Stimulated activated CD4-positive, alpha-beta T cell treated with anti-CD3 and anti-CD28 coated beads, Interleukin-2, amount 100 ng/mL, for 4 hours (primary cell): Measurements from ENCODE around the gene MGME1.

Experiments used
- DNase-seq: peaks from one replicate; pipeline ENCODE4 v3.0.0-alpha.2; 2020; ENCODE audit warnings: low read depth

Gene MGME1, protein sequence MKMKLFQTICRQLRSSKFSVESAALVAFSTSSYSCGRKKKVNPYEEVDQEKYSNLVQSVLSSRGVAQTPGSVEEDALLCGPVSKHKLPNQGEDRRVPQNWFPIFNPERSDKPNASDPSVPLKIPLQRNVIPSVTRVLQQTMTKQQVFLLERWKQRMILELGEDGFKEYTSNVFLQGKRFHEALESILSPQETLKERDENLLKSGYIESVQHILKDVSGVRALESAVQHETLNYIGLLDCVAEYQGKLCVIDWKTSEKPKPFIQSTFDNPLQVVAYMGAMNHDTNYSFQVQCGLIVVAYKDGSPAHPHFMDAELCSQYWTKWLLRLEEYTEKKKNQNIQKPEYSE

DNA sequence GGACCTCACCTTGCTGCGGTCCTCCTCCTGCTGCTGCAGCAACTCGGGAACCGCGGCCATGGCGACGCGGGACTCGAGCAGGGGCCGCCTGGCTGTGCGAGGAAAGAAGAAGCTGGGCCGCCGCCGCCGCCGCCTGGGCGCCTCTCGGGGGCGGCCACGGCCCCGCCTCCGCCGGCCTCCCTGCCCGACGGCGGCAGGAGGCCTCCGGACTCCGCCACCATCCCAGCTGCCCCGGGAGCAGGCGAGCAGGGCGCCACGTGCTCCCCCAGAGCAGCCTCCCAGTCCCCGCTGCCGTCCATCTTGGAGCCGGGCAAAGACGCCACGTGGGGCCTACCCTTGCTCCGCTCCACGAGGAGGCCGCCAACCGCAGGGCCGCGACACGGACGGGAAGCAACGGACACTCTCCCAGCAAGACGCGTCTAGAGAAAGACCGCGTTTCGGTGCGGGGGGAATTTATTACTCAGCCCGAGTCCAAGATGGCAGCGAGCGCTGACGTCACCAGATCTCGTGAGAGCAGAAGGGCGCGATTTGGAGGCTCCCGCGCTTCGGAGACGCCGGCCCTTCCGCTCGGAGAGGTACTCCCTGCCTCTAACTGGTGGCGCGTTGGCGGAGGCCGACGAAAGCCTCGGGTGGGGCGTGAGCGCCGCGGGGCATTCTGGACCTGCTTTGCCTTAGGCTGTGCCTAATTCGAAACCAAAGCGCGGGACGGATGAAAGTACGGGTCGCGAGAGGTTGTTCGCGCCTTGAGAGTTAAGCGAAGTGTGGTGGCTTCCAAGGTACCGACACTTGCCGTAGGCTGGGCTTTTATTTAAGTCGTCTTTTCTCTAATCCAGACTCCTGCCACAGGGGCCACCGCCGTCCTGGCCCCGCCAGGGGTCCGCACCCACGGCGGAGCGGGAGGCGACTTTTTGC is at the start of gene MGME1, which contains the start of gene SNX5:
Gene MGME1, plus strand, starts transcription at position 653 of the 912 bp plus-strand sequence. CDS start 842 bp downstream, outside the sequence.
Gene SNX5, minus strand, starts transcription at position 429 of the 912 bp plus-strand sequence. Its CDS starts 369 bp downstream, at position 60.
- peak; percentile 99 for DNase-seq

DNA sequence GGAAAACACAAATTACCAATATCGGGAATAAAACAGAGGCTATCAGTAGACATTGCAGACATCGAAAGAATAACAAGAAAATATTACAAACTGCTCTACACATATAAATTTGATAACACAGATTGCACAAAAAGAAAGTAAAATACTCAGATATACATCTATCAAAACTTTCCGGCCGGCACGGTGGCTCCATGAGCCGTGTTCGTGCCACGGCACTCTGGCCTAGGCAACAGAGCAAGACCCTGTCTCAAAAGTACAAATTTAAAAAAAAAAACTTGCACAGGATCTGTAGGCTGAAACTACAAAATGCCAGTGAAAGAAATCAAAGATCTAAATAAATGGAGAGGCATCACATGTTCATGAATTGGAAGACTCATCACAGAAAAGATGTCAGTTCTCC is 49.7 kb upstream of the MGME1 start:
- no peak for DNase-seq

DNA sequence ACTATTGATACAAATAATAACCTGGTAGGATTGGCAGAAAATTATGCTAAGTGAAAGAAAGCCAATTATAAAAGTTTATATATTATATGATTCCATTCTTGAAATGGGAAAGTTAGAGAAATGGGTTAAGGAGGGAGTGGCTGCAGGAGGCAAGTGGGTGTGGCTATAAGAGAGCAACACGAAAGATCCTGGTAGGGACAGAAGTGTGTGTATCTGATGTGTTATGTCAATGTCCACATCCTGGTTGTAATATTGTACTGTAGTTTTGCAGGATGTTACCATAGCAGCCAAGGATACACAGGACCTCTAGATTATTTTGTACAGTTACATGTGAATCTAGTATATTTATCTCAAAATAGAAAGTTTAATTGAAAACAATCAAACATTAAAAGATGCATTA is 47.0 kb upstream of the MGME1 start:
- no peak for DNase-seq

DNA sequence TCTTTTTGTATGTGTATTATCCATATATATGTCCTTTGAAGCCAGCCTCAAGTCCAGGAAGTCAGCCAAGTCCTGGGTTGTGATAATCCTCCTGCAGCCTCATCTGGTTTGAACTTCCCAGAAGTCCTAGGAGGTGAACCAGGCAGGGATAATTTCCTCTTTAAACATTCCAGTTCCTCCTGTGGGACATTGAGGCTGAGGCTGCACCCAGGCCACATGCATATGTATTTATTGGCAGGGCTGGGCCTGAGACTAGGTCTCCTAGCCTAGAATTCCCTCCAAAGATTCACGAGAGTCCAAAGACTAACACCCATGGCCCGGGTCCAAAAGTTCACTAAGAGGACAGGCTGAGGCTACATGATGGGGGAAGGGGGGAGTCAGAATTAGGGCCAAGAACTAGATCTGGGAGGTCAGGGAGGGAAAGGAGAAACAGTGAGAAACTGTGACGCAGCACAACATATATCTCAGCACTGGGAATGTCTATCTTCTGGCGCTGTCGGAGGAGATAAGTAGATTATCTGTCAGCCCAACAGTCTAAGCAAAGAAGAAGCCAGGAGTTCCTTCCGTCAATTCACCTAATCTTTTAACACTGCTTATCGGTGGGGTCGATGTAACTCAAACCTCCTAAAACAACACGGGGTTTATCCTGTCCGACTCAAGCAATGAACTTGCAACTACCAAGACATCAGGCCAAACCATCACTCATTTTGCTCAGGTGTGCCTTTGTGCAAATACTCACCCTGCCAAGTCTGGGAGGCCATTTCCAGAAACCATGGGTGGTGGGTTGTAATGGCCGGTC is 43.5 kb upstream of the MGME1 start:
- no peak for DNase-seq

DNA sequence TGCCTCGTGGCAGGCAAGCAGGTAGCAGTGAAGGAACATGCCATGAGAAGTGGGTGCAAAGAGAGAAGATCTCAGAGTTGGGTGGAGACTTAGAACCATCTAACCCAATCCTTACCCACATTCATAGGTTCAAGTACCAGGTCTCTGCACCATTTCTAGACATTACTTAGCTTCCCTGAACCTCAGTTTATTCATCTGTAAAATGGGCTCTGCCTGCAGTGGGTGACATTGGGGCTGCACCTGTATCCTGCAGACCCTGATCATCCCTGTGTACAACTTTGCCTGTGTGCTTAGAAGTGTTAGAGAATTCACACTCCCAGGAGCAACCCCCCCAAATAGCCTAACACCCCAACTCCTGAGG is 42.9 kb upstream of the MGME1 start:
- no peak for DNase-seq

DNA sequence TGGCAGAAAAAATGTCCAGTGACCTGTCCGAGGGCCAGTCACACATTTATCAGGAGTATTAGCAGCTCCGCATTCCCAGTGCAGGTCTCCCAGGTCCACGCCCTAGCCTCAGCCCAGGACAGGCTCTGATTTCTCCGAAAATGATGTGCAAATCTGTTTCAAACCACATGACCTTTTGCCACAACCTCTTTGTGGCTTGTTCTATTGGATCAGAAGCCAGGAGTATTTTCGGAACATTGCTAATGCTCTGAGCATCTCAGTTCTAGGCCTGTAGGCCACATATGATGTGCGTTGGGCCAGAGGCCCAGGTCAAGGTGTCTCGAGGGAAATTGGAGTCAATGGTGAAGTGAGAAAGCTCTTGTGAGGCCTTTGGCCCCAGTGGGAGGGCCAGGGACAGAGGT is 40.6 kb upstream of the MGME1 start:
- no peak for DNase-seq

DNA sequence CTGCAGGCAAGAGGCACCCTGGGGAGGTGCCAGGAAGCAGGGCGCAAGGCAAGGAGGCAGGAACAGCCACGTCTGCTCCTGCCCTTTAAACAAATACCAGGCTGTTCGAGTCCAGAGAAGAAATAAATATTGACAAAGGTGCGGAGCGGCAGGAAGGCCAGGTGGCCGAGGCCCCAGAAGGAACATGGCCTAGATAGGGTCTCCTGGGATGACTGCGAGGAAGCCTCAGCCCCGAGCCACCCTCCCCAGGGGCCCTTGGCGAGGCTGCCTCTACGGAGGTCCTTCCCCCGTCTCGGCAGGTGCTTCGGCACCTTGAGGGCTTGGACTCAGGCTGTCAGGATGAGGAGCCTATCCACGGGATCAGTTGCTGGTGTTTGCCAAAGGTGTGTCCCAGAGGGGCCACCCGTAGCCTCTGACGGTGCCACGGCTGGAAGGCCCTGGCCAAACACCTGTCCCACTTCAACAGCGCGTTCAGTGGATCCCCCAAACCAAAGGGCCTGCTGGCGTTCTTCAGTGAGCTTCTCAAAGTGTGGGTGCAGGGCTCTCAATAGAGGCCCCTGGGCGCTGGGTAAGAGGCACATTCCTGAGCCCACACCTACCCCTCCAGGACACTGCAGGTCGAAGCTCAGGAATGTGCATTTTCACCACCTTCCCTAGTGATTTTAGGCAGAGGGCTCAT is 40.0 kb upstream of the MGME1 start:
- no peak for DNase-seq

DNA sequence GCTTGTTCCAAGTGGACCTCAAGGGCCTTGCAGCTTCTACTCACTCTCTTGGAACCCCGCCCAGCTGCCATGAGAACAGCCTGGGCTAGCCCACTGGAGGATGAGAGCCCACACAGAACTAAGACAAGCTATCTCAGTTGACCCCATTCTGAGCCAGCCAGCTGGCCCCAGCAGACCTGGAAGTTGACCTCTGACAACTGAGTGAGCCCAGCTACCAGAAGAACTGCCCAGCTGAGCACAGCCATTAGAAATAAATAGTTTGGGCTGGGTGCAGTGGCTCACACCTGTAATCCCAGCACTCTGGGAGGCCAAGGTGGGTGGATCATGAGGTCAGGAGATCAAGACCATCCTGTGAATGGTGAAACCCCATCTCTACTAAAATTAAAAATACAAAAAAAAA is 37.3 kb upstream of the MGME1 start:
- no peak for DNase-seq

DNA sequence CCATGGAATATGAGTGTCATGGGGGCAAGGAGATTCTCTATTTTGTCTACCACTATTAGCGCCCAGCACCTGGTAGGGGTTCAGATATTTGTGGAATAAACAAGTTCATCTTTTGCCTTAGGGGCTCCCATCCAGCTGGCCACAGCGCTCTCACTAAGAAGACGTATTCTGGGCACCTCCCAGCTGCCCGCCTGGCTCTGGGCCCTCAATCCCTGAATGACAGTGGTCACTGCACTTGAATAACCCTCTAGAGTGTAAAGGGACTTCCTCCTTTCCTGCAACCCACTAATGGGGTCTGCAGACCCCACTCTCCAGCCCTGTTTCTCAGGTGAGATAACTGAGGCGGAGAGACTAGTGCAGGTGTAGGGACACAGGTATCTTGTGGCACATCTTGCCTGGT is 36.4 kb upstream of the MGME1 start:
- no peak for DNase-seq

DNA sequence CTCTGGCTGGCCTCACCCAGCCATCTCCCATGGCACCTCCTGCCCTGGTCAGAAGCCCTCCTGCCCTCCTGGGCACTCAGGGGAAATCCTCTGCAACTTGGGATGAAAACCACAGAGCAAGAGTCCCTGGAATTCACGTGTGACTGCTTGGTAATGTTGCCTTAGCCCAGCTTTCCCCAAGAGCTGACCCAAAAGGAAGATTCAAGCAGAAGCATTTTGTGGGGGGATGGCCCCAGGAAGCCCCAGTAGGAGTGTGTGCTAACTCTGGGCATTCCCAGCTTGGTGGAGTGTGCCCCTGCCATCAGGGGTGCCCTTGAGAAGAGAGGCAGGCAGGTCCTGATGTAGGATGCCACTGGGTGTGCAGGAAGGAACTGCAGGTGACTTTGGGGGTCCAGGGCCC is 35.7 kb upstream of the MGME1 start:
- DNase-seq: no peak

DNA sequence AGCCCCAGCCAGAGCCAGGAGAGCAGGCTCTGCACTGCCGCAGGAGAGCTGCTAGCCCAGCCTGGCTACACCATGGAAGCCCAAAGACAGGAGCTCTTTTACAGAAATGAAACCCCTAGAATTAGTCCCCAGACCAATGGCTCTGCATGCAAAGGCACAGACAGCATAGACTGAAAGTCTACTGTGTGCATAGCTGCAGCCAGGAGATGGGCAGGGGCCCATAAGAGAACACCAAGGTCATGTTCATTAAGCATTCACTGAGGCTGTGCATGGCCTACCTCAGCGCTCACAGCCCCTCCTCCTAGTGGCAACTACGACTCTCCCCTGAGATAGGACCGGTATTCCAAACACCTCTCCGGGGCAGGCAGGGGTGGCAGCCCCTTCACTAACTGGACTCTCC is 35.1 kb upstream of the MGME1 start:
- no peak for DNase-seq

DNA sequence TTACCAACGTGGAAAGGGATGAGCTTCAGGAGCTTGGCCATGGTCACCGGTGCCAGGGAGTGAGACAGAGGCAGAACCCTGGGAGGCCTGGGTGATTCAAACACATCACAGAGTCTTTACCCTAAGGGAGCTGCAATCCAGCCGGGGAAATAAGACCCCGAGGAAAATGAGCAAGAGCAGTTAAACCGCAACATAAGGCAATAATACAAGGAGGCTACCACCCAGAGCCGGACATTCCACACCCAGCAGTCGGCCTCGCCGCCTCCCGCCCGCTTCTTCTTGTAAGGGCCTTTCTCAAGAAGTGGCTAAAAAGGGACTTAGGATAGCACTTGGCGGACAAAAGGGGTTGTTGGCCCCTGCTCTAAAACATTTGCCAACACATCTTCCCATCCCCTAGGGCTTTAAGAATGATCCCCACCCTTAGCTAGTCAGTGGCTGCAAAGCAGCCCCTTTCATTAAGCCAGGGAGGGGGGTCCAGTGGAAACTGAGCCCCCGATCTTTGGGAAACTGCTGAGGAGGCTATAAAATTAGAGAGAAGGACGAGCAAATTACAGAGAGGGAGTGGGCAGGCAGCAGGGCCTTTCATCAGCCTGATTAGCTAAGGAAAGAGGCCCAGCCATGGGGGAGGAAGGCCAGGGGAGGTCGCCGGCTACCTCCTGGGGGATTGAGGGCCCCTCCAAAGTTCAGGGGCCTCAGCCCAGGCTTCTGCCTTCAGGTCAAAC is 34.5 kb upstream of the MGME1 start:
- no peak for DNase-seq

DNA sequence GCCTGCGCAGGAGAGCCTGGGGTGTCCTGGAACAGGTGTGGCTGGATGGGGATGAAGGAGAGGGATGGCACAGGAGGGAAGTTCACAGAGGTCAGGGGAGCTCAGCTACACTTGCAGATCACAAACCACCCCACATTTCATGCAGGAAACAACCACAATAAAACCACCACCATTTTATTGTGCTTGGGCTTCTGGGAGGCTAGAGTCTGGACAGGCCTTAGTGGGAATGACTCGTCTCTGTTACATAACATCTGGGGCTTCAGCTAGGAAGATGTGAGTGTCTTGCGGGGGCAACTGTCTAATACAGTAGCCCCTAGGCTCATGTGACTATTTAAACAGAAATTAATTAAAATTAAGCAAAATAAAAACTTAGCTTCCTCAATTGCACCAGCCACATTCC is 33.6 kb upstream of the MGME1 start:
- no peak for DNase-seq

DNA sequence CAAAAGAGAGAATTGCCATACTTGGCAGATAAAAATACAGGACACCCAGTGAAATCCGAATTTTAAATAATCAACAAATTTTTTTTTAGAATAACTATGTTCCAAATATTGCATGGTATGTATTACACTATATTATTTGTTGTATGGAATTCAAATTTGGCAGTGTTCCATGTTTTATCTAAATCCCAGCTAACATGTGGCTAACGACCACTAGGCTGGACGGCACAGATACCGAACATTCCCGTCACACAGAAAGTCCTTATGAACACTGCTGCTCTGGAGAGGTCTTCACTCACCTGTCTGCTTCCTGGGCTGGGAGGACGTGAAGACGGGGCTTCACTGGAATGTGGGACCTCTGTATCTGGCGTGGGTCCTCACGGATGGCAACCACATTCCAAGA is 33.1 kb upstream of the MGME1 start:
- no peak for DNase-seq

DNA sequence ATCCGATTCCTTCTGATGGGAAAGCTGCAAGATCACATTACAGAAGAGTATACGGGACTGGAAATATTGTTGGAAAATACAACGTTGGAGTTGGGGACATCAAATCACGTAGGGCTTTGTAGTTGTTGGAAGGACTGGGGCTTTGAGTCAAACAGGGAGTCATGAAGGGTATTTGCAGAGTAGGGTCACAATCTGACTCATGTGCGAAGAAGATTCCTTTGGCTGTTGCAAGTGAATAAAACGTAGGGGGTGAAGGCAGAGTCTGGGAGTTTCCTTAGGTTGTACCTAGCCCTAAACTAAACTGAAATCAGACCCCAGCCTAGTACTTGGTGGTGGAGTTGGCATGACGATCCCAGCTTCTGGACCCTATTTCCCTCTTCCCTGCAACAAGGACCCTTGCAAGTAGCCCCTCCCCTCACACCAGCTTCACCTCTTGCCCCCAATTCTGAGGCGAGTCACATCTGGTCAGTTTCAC is 32.5 kb upstream of the MGME1 start:
- no peak for DNase-seq

DNA sequence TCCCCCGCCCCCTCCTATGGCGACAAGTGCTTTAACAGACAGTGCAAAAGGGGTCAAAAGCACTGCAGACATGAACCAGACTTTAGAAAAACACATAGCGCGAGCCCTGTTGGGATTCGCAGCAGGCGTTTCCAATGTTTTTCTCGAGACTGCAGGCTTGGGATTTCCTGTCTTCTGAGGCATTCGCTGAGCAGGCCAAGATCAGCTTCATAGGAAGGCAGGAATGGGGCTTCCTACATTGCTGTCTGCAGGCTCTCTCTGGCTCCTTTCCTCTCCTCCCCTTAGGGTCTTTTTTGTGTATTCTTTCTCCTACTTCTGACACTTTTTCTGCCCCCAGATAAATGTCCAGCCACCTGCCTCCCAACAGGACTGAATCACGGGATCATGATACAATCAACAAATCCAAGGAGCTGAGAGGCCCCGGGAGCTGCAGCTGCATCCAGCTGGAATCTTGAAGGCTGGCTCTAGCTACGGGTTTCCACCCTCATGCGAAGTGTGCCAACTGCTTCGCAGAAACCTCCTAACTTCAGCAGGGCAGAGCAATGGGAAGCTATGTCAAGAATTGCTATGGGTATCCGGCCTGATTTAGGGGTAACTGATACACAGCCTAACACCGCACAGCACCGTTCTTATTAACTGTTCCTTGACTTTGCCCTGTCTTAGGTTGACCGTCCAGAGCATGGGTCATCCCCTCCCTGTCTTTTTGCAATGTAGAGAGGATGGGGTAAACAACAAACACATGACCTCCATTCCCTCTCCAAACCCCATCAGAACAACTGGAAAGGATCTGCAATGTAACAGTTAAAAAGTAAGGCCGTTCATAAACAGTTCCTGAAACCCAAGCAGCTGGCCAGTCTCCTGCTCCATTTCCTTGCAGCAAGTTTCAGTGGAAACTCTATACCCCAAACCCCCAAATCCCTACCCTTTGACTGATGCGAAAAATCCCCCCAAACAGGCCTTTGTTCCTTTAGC is 31.8 kb upstream of the MGME1 start:
- DNase-seq: no peak

DNA sequence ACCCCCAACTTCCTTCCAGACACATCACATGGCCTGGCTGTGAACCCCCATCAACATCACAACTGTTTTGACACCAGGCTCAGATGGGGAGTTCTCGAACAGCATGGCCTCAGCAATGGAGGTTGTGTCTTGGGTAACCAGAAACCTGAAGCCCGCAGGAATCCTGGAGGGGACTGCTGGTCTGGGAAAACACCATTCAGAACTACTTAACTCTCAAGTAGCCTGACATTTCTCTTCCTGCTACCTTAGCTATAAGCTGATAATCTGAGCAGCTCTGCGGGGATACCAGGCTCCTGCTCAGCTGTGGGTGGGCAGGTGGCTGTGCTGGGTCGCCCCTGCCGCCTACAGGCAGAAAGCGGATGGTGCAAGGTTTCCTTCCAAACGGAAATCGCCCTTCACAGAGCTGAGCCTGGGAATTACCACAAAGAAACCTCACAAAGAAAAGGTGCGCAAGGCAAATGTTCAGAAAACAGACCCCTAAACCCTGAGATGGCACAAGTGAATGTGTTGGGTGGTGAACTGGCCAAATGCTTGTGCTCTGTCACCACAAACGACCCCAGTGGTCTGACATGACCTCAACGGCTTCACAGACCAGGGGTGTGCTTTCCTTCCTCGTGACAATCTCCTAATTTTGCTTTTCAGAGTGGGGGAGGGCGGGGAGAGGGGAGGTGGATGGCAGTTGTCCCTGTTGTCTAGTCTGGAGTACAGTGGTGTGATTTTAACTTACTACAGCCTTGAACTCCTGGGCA is 29.8 kb upstream of the MGME1 start:
- DNase-seq: peak; percentile 28

DNA sequence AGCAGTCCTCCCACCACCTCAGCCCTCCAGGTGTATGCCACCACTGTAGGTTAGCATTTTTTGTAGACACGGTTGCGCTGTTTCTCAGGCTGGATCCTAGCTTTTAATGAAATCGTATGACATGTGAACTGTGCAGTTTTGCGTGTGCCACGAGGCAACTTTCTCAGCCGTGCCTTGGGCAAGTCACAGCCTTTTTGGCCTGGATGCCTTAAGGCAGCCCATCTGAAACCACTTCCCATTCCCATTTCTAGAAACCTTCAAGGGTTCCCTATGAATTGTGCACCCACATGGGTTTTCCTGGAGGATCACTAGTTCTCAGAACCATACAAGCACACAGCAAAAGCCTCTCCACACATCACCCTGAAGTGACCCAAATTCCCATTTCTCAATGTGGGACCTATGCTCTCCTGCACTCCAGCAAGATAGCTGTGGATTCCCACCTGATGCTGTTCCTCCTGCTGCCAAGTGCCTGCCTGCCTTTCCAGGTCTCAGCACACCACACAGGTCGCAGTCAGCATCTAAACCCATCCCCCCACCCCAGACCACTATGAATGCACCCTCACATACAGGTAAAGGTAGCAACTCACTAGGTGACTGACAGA is 29.1 kb upstream of the MGME1 start:
- no peak for DNase-seq
